ENCODE data around the gene NAPSA. TPM values are rescaled to one million over a fixed set of nuclear protein-coding genes. Genes with fewer than 3 reads are reported as not detected.

NAPSA gene
- total RNA-seq (ENCODE audit: low replicate concordance) = not detected in 2 replicates

DNA sequence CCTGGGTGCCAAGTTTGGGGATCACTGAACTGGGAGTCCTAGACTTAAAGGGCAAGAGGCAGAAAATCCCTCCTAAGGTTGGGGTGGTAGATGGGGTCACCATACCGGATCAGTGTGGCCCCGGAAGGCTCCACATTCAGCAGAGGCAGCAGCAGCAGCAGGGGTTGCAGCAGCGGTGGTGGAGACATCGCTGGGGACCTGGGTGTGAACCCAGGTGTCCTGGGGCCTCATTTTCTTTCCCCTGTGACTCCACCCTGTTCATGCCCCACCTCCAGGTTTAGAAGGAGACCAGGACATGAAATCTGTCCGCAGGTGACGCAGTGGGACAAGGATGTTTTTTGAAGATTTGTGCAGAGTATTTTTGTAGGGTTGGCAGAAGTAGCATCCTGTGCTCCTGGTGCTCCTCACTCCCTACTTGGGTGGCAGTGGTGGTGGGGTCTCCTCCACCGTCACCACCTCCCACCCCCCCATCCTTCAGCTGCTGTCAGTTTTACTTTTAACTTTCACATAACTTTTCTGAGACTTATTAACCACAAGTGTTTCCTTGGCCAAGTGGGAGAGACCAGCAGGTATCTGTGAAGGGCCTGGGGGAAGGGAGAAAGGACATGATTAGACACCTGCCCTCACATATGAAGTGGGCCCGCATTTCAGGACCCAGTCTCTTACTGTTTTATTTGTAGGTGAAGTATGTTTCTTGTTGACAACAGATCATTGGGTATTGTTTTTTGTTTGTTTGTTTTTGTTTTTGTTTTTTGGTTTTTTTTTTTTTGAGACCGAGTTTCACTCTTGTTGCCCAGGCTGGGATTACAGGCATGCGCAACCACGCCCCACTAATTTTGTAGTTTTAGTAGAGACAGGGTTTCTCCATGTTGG is at the start of gene NAPSA:
NAPSA (minus strand) TSS at position 206 of the 873 bp plus-strand sequence; CDS start at position 188, 18 bp downstream.
- no peak for DNase-seq (ENCODE audit: low read depth)
- no peak for TF ChIP-seq CTCF (IDR thresholded peaks at IDR 0.05; ENCODE audit: insufficient read depth, low read length)

GRCh38 chr19:50413531-50413930 is 48.1 kb upstream of the NAPSA start:
- H3K4me3 ChIP-seq (ENCODE audit: low read depth, low read length) = no peak overlapping the region
- DNase-seq (ENCODE audit: low read depth) = no peak
- TF ChIP-seq CTCF (IDR thresholded peaks at IDR 0.05; ENCODE audit: insufficient read depth, low read length) = no peak

More for the DNA sequence above, at the start of gene NAPSA:
- no peak within 1 kb of the TSS for H3K4me3 ChIP-seq (ENCODE audit: low read depth, low read length)

DNA sequence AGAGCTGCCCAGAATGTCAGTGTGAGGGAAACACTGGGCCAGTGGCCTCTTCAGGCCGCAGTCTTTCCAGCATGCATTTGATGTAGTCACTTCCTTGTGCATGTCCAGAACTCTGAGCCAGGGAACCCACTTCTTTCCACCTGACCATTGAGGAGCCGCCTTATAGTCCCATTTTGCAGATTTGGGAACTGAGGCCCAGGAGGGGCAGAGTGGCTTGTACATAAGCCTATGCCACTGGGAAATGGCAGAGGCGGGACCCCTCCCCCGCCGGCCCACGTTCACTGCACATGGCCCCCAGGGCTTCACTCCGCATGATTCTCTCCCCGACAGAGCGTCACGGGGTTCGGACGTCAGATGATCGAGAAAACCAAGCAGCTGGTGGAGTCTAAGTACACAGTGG is 47.7 kb upstream of the NAPSA start:
- DNase-seq (ENCODE audit: low read depth) = no peak
- H3K4me3 ChIP-seq (ENCODE audit: low read depth, low read length) = no peak overlapping the region
- no peak for TF ChIP-seq CTCF (IDR thresholded peaks at IDR 0.05; ENCODE audit: insufficient read depth, low read length)

DNA sequence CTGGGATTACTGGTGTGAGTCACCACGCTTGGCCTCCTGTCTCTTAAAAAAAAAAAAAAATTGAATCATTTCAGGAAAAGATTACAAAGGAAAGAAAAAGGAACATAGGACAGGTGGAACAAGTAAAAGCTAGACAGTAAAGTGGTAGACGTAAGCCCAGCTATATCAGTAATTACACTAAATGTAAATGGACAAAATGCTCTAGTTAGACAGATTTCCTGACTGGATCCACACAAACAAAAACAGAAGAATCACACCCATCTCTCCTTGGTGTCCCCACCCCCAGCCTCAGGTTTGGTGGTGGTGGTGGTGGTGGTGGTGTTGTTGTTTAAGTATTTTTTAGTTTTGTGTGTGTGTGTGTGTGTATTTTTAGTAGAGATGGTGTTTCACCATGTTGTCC is 47.0 kb upstream of the NAPSA start:
- H3K4me3 ChIP-seq (ENCODE audit: low read depth, low read length) = no peak overlapping the region
- no peak for TF ChIP-seq CTCF (IDR thresholded peaks at IDR 0.05; ENCODE audit: insufficient read depth, low read length)
- no peak for DNase-seq (ENCODE audit: low read depth)

DNA sequence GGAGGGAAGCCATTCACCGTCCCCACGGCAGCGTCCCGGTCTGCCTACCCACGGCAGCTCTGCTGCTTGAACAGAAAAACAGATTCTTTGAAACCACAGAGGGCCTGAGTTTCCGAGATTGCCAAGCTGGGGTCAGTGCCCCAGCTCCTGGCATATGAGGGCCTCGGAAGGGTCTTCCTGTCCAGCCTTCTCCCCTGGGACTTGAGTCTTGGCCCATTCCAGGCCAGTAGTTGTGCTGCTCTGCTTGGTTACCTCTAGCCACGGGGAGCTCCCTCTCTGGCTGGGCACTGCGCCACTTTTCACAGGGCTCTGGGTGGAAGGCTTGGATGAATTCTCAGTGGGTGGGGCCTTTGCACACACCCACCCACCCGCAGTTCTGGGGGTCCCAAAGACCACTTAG is 44.7 kb upstream of the NAPSA start:
- H3K4me3 ChIP-seq (ENCODE audit: low read depth, low read length) = no peak overlapping the region
- no peak for TF ChIP-seq CTCF (IDR thresholded peaks at IDR 0.05; ENCODE audit: insufficient read depth, low read length)
- no peak for DNase-seq (ENCODE audit: low read depth)

- DNase-seq (ENCODE audit: low read depth) = no peak
- no peak overlapping the region for H3K4me3 ChIP-seq (ENCODE audit: low read depth, low read length)
- TF ChIP-seq CTCF (IDR thresholded peaks at IDR 0.05; ENCODE audit: insufficient read depth, low read length) = no peak
Observed at GRCh38 chr19:50409347-50409746, 43.9 kb upstream of the NAPSA start.

Measured in fibroblast of the aortic adventitia (primary cell).